Kidney (tissue), 14 donors: ENCODE data around the gene ABHD12. TPM values are rescaled to one million over a fixed set of nuclear protein-coding genes. Genes with fewer than 3 reads are reported as not detected.
A peak's percentile ranks its signal among the peaks of the same experiment; 100 is the strongest.

Source experiments
- DNase-seq, 5 donors: peaks; one replicate each; pipeline ENCODE4 v3.0.0-alpha.2; 2013 to 2020
- FAIRE-seq: peaks from 2 replicates; lab custom pipeline; 2012; peaks lifted over from hg19 to GRCh38; lab: Jason Lieb, UNC
- H3K27ac ChIP-seq, 2 donors: one replicate each; pipeline ENCODE4 v1.7.0; 2013; ENCODE audit warnings: low read depth in 2 of 2, low read length in 2 of 2, inconsistent platforms in 1 of 2
- H3K27me3 ChIP-seq: one replicate; pipeline ENCODE4 v1.7.1; 2013; ENCODE audit warnings: low read length, inconsistent platforms; ENCODE audit not compliant: control insufficient read depth, insufficient read depth
- H3K36me3 ChIP-seq, 3 donors: one replicate each; pipeline versions ENCODE4 v1.7.0 to v1.7.1; 2013; ENCODE audit warnings: low read length in 3 of 3, control low read depth in 1 of 3, inconsistent platforms in 1 of 3; ENCODE audit not compliant: insufficient read depth in 3 of 3, control insufficient read depth in 2 of 3
- H3K4me1 ChIP-seq, 3 donors: one replicate each; pipeline versions ENCODE4 v1.7.0 to v1.7.1; 2013; ENCODE audit warnings: low read length in 3 of 3, inconsistent platforms in 1 of 3, low read depth in 1 of 3; ENCODE audit not compliant: control insufficient read depth in 2 of 3, insufficient read depth in 2 of 3
- H3K4me3 ChIP-seq, 3 donors: one replicate each; pipeline versions ENCODE4 v1.7.0 to v1.8.1; 2013; ENCODE audit warnings: low read length in 3 of 3, control low read depth in 1 of 3, inconsistent platforms in 1 of 3
- H3K9ac ChIP-seq, 3 donors: one replicate each; pipeline versions ENCODE4 v1.7.0 to v1.7.1; 2013; ENCODE audit warnings: low read length in 3 of 3, control low read depth in 1 of 3, inconsistent platforms in 1 of 3
- H3K9me3 ChIP-seq, 3 donors: one replicate each; pipeline versions ENCODE4 v1.7.0 to v1.7.1; 2013; ENCODE audit warnings: low read length in 3 of 3, control low read depth in 1 of 3, inconsistent platforms in 1 of 3; ENCODE audit not compliant: control insufficient read depth in 2 of 3, insufficient read depth in 1 of 3
- CTCF ChIP-seq: IDR thresholded peaks from 3 replicates; pipeline ENCODE4 v1.5.1; 2012; ENCODE audit warnings: mild to moderate bottlenecking, moderate library complexity, borderline replicate concordance; ENCODE audit not compliant: insufficient read depth; ENCODE audit errors: extremely low read depth
- intact Hi-C: fragments of 100-400 bp; cut with DNase I; formaldehyde crosslinking; loops from one replicate; pipeline ENCODE4 v1.11.1; 2022
- polyA plus RNA-seq: library from polyadenylated mRNA; stranded (reverse); fragments of 350-450 nt; fragmentation: Illumina TruSeq; extraction: RNeasy Lipid Tissue Mini Kit (QIAGEN cat#74804); gene quantifications from one replicate; pipeline ENCODE4 v1.2.3, GENCODE V29; 2014; ENCODE audit warnings: low read depth, low replicate concordance; ENCODE audit not compliant: insufficient read depth
- total RNA-seq: library from RNA; stranded (reverse); fragmentation: NEBNext Ultra II Directional; extraction: Animal tissue kit (Norgen Biotek cat#: 25700); gene quantifications from one replicate; pipeline ENCODE4 v1.2.1, GENCODE V29; 2021
- donor health status: control.
- donor health status: control.
- donor health status: control.
- donor health status: control.
- donor health status: control.
- donor health status: DM: yes; HTN: yes; CAD: no.
- donor health status: Normal renal cell carcinoma (clear cell type).

The ABHD12 gene
- total and polyA plus RNA-seq, 2 donors from 2014 or later, result 61.5 to 68.1 TPM

- no peak for TF ChIP-seq CTCF
- H3K4me3 ChIP-seq, result no peak overlapping the region
- peaks cover 0 to 24% (median 17%) of the 10 kb centered on the region in 3 donors for H3K36me3 ChIP-seq
- no peaks in the 10 kb centered on the region for H3K9me3 ChIP-seq
- no peak for FAIRE-seq
- H3K9ac ChIP-seq, result no peak overlapping the region
- intact Hi-C loops, result no loop called here
- no peaks in the 10 kb centered on the region for H3K27me3 ChIP-seq
- no peak overlapping the region for H3K27ac ChIP-seq
- peaks cover 0 to 8% (median 0%) of the 10 kb centered on the region in 3 donors for H3K4me1 ChIP-seq
- peak in 1 of 5 donors; percentile 64 for DNase-seq
Measured at GRCh38 chr20:25276533-25277050, 114.0 kb downstream of the ABHD12 start.

GRCh38 chr20:25275813-25276532 lies 114.7 kb downstream of the ABHD12 start:
- FAIRE-seq (no peak), DNase-seq (peak in 1 of 5 donors; percentile 68)
- TF ChIP-seq CTCF, result no peak
- Histone ChIP-seq H3K9ac (no peak overlapping the region), H3K36me3 (peaks cover 0 to 30% (median 18%) of the 10 kb centered on the region in 3 donors), H3K4me3 (no peak overlapping the region), H3K27ac (no peak overlapping the region), H3K4me1 (peaks cover 0 to 6% (median 0%) of the 10 kb centered on the region in 3 donors), H3K27me3 (no peaks in the 10 kb centered on the region), H3K9me3 (no peaks in the 10 kb centered on the region)
- intact Hi-C loops, result no loop called here

GRCh38 chr20:25274891-25275812 lies 115.5 kb downstream of the ABHD12 start:
- no peak overlapping the region for H3K4me3 ChIP-seq
- no peaks in the 10 kb centered on the region for H3K27me3 ChIP-seq
- no peaks in the 10 kb centered on the region for H3K9me3 ChIP-seq
- H3K9ac ChIP-seq, result no peak overlapping the region
- TF ChIP-seq CTCF, result no peak
- intact Hi-C loops, result no loop called here
- peaks cover 0 to 4% (median 0%) of the 10 kb centered on the region in 3 donors for H3K4me1 ChIP-seq
- no peak for FAIRE-seq
- no peak overlapping the region for H3K27ac ChIP-seq
- peaks cover 0 to 30% (median 18%) of the 10 kb centered on the region in 3 donors for H3K36me3 ChIP-seq
- DNase-seq, result peak in 1 of 5 donors; percentile 57
